ENCODE measurements around the gene NUFIP1. TPM values are rescaled to one million over a fixed set of nuclear protein-coding genes. Genes with fewer than 3 reads are reported as not detected.

Gene NUFIP1
- polyA plus RNA-seq, 3 donors: 0.83 to 1.1 (median 0.95) TPM

GRCh38 chr13:44927968-44928367 is 61.3 kb downstream of the NUFIP1 start:
- no peaks in the 10 kb centered on the region for H3K4me1 ChIP-seq (ENCODE audit: control insufficient read depth in 1 of 2, insufficient read depth in 2 of 2, low read length in 2 of 2)
- intact Hi-C loops (cut with micrococcal nuclease): no loop called here

GRCh38 chr13:44921931-44922758 is 67.1 kb downstream of the NUFIP1 start:
- H3K27ac Mint-ChIP-seq: no peak overlapping the region
- H3K4me3 ChIP-seq (replicated peaks in 1 of 3; ENCODE audit: low read depth in 2 of 3, low read length in 3 of 3): no peak overlapping the region
- H3K27me3 Mint-ChIP-seq (ENCODE audit: low read depth in 3 of 3): peaks cover 6 to 8% (median 6%) of the 10 kb centered on the region in 3 donors
- DNase-seq: no peak
- WGBS (ENCODE audit: insufficient coverage): no CpG with 5 or more reads among the region's 2 CpGs
- H4K20me1 ChIP-seq (ENCODE audit: insufficient read depth, low read length): no peaks in the 10 kb centered on the region
- H3K9me3 Mint-ChIP-seq: no peaks in the 10 kb centered on the region
- H3K4me1 Mint-ChIP-seq: no peaks in the 10 kb centered on the region
- no peaks in the 10 kb centered on the region for H3K79me2 ChIP-seq (ENCODE audit: insufficient read depth, low read length)
- H3K27me3 ChIP-seq (ENCODE audit: control insufficient read depth in 2 of 2, insufficient read depth in 2 of 2, low read length in 2 of 2): no peaks in the 10 kb centered on the region
- H3K4me2 ChIP-seq (replicated peaks; ENCODE audit: extremely low read depth, low read length, poor library complexity, severe bottlenecking): no peak overlapping the region
- no peaks in the 10 kb centered on the region for H3K9me3 ChIP-seq (replicated peaks in 1 of 2; ENCODE audit: control insufficient read depth in 1 of 2, insufficient read depth in 1 of 2, low read length in 2 of 2)
- TF ChIP-seq CTCF (IDR thresholded peaks at IDR 0.05): no peak
- H3K9ac ChIP-seq (ENCODE audit: insufficient read depth, low read length, poor library complexity, severe bottlenecking): no peak overlapping the region
- H3K4me1 ChIP-seq (ENCODE audit: control insufficient read depth in 1 of 2, insufficient read depth in 2 of 2, low read length in 2 of 2): peaks cover 13 to 17% of the 10 kb centered on the region in 2 donors
- H3K4me3 Mint-ChIP-seq: no peak overlapping the region
- intact Hi-C loops (cut with micrococcal nuclease): no loop called here
- no peak overlapping the region for H3K27ac ChIP-seq (ENCODE audit: low read depth in 1 of 2, low read length in 2 of 2)
- no peaks in the 10 kb centered on the region for H3K36me3 Mint-ChIP-seq
- no peak overlapping the region for H2AFZ ChIP-seq (ENCODE audit: insufficient read depth, low read depth, low read length, poor library complexity, severe bottlenecking)
- H3K36me3 ChIP-seq (replicated peaks in 1 of 2; ENCODE audit: control insufficient read depth in 1 of 2, insufficient read depth in 2 of 2, low read length in 2 of 2): no peaks in the 10 kb centered on the region

More at GRCh38 chr13:44927968-44928367, 61.3 kb downstream of the NUFIP1 start:
- no CpG with 5 or more reads among the region's 4 CpGs for WGBS (ENCODE audit: insufficient coverage)
- Histone ChIP-seq H3K79me2 (ENCODE audit: insufficient read depth, low read length) (no peaks in the 10 kb centered on the region), H4K20me1 (ENCODE audit: insufficient read depth, low read length) (no peaks in the 10 kb centered on the region), H3K27me3 (ENCODE audit: control insufficient read depth in 2 of 2, insufficient read depth in 2 of 2, low read length in 2 of 2) (no peaks in the 10 kb centered on the region), H3K9ac (ENCODE audit: insufficient read depth, low read length, poor library complexity, severe bottlenecking) (no peak overlapping the region), H3K36me3 (replicated peaks in 1 of 2; ENCODE audit: control insufficient read depth in 1 of 2, insufficient read depth in 2 of 2, low read length in 2 of 2) (no peaks in the 10 kb centered on the region), H3K4me3 (replicated peaks in 1 of 3; ENCODE audit: low read depth in 2 of 3, low read length in 3 of 3) (no peak overlapping the region), H2AFZ (ENCODE audit: insufficient read depth, low read depth, low read length, poor library complexity, severe bottlenecking) (no peak overlapping the region), H3K9me3 (replicated peaks in 1 of 2; ENCODE audit: control insufficient read depth in 1 of 2, insufficient read depth in 1 of 2, low read length in 2 of 2) (no peaks in the 10 kb centered on the region), H3K4me2 (replicated peaks; ENCODE audit: extremely low read depth, low read length, poor library complexity, severe bottlenecking) (no peak overlapping the region), H3K27ac (ENCODE audit: low read depth in 1 of 2, low read length in 2 of 2) (no peak overlapping the region)
- H3K4me3 Mint-ChIP-seq: no peak overlapping the region
- DNase-seq: no peak
- no peak overlapping the region for H3K27ac Mint-ChIP-seq
- TF ChIP-seq CTCF (IDR thresholded peaks at IDR 0.05): no peak
- H3K4me1 Mint-ChIP-seq: peaks cover 4% of the 10 kb centered on the region
- H3K27me3 Mint-ChIP-seq (ENCODE audit: low read depth in 3 of 3): peaks cover 9 to 12% (median 10%) of the 10 kb centered on the region in 3 donors
- no peaks in the 10 kb centered on the region for H3K36me3 Mint-ChIP-seq
- no peaks in the 10 kb centered on the region for H3K9me3 Mint-ChIP-seq
